Stimulated activated CD4-positive, alpha-beta T cell treated with anti-CD3 and anti-CD28 coated beads, Interleukin-12 subunit alpha, Interleukin-12 subunit beta, amount 100 ng/mL, for 48 hours (primary cell): ENCODE data around the gene ENDOG.
"Not testable (repeated sequence)": the region's sequence is repeated elsewhere in the genome, so short reads cannot be mapped to it uniquely, and the experiment has no call there.

Experiments used
- DNase-seq, 3 donors: peaks; one replicate each; pipeline ENCODE4 v3.0.0-alpha.2; 2020; ENCODE audit warnings: low read depth in 2 of 3, low spot score in 1 of 3

The ENDOG gene

GRCh38 chr9:128828267-128828666 is 10.0 kb downstream of the ENDOG start:
- DNase-seq: no peak

GRCh38 chr9:128828719-128829452 is 10.6 kb downstream of the ENDOG start:
- DNase-seq: no peak

DNA sequence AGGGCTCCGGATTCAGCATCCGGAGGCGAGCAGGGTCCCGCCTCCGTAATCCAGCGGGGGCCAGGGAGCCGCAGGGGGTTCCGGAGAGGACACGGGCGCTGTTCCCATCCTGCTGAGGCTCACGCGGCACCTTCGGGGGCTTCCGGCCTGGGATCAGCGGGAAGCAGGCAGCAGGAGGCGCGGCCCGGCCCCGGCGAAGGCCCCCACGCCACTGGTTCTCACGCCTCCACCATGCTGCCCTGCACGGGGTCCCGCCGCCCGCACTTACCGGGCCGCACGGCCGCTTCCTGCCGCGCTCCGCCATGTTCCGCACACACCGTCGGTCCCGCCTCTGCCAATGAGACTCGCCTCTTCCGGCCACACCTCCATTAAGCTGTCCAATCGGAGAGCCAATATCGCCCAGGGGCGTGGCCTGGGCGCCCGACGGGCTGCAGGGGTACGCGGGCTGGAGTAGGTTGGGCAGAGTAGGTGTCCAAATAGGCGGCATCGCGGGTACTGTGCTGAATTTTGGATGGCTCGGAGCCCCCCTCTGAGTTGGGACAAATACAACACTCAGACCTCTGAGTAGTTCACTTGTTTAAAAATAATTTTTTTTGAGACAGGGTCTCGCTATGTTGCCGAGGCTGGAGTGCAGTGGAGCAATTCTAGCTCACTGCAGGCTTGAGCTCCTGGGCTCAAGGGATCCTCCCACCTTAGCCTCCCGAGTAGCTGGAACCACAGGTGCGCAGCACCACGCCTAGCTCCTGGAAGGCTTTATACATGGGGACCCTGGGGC is 11.4 kb downstream of the ENDOG start, which contains the start of gene SPOUT1:
SPOUT1 (minus strand) TSS at position 318 of the 775 bp plus-strand sequence; CDS start at position 304, 14 bp downstream.
- DNase-seq: peak; percentile 88 to 93 (median 92)

- no peak for DNase-seq
These were observed 15.4 kb downstream of the ENDOG start for GRCh38 chr9:128833696-128834095.

- DNase-seq: no peak
These were observed 17.2 kb downstream of the ENDOG start for GRCh38 chr9:128835246-128836210.

DNA sequence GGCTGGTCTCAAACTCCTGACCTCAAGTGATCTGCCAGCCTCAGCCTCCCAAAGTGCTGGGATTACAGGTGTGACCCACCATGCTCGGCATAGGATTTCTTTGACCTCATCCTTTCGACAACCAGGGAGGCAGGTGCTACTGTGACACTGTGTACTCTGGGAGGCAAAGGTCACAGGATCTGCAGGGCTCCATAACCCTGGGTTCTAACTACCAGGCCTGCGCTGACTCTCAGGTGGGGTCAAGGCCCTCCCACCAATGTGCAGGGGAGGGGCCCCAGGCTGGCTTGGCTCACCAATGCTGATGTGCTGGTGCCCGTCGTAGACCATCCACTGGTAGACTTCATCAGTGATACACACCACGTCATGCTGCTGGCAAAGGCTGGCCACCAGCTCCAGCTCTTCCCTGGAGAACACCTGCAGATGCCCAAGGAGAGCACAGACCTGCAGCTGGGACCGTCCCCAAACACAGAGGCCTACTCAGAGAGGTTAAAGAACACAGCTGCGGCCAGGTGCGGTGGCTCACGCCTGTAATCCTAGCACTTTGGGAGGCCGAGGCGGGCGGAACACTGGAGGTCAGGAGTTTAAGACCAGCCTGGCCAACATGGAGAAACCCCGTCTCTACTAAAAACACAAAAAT is 18.3 kb downstream of the ENDOG start:
- DNase-seq: no peak

- DNase-seq: no peak
These were observed 20.0 kb downstream of the ENDOG start for GRCh38 chr9:128838338-128838737.

DNA sequence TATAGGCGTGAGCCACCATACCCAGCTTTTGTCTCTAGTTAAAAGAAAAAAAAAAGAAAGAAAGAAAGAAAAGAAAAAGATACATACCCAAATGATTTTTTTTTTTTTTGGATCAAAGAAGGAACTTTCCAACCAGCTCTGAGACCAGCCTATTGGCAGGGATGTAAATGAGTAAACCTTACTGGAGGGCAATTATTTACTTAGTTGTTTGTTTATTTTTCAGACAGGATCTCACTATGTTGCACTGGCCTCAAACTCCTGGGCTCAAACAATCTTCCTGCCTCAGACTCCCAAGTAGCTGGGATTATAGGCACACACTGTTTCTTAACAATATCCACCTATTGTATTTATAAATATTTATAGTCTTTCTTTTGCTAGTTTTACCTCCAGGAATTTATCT is 22.2 kb downstream of the ENDOG start:
- DNase-seq: no peak

DNA sequence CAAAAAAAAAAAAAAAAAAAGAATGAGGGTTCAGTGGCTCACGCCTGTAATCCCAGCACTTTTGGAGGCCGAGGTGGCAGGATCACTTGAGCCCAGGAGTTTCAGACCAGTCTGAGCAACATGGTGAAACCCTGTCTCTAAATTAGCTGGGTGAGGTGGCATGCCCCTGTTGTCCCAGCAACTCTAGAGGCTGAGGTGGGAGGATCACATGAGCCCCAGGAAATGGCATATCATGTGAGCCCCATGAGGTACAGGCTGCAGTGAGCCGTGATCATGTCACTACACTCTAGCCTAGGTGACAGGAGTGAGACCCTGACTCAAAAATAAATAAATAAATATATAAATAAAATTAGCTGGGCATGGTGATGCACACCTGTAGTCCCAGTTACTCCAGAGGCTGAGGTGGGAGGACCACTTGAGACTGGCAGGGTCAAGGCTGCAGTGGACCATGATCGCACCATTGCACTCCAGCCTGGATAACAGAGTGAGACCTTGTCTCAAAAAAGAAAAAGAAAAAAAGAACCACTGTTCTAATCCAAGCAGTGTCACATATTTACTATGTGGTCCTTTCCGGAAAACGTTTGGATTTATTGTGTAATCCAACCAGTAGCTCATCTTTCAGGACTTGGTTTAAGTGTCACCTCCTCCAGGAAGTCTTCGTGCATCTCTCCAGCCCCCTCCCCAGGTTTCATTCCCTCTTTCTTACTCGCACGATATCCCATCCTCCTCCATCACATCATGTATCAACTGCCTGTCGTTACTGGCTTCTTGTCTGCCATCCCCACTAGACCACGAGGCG is 23.6 kb downstream of the ENDOG start:
- no peak for DNase-seq

GRCh38 chr9:128843171-128843570 is 24.9 kb downstream of the ENDOG start:
- DNase-seq: not testable (repeated sequence)

DNA sequence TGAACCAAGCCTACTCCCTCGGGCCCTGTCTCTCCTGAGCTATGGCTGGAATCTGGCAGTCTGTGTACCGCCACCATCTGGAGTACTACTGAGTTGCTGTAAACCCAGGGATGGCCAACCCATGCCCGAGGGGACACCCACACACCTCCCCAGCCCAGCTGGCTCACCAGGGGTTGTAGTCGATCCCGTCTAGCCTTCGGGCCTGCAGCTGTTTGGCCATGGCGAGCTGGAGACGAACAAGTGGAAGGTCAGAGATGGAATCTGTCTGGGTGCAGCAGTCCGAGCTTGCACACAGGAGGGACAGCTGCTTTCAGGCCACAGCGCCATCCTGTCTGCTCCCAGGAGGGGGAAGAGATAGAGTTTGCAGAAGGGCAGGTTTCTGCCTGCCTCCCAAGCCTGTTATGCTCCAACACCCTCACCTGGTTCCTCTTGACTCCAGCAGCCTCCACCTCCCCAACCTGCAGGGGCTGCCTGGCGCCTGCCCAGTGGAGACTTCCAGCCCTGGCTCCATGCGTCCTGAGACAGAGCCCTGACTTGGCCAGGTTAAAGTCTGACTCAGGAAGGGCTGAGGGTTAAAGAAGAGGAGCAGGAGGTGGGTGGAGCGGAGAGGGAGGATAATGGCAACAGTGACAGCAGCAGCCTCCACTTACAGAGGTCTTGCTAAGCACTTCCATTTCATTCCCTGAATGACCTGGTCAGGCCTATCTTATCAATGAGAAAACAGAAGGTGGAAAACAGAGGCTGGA is 27.1 kb downstream of the ENDOG start:
- DNase-seq: no peak

GRCh38 chr9:128846680-128847030 is 28.4 kb downstream of the ENDOG start:
- no peak for DNase-seq

DNA sequence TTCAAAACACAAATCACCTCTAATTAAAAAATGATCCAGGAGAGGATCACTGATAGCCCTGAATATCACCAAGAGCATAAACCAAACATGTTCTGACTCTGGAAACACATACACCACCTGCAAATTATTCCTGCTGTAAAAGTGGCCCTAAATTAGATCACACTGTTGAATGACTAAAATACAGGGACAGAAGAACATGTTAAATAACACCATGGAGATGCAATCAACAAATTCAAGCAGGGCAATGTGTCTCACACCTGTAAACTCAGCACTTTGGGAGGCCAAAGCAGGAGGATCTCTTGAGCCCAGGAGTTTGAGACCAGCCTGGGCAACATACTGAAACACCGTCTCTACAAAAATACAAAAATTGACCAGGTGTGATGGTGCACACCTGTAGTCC is 29.5 kb downstream of the ENDOG start:
- DNase-seq: no peak

- not testable (repeated sequence) for DNase-seq
These were observed 32.7 kb downstream of the ENDOG start for GRCh38 chr9:128851024-128851423.

- DNase-seq: peak in 1 of 3 donors; percentile 20
These were observed 33.7 kb downstream of the ENDOG start for GRCh38 chr9:128851779-128852600.

DNA sequence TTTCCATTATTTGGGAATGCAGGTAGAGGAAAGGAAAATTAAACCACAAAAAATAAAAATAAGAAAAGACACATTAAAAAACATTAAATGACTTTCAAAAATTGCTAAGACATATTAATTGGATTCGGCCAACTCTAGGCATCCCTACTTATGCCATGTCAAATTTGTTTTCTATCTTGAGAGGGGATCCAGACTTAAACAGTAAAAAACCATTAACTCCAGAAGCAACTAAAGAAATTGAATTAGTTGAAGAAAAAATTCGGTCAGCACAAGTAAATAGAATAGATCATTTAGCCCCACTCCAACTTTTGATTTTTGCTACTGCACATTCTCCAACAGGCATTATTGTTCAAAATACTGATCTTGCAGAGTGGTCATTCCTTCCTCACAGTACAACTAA is 34.3 kb downstream of the ENDOG start:
- DNase-seq: not testable (repeated sequence)

DNA sequence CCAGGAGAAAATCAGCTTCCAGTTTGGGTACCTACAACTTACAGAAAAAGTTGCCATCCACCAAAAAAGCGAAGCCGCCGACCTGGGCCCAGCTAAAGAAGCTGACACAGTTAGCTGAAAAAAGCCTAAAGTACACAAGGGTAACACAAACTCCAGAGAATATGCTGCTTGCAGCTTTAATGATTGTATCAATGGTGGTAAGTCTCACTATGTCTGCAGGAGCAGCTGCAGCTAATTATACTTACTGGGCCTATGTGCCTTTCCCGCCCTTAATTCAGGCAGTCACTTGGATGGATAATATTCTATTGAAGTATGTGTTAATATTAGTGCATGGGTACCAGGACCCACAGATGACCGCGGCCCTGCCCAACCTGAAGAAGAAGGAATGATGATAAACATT is 36.2 kb downstream of the ENDOG start:
- not testable (repeated sequence) for DNase-seq

DNA sequence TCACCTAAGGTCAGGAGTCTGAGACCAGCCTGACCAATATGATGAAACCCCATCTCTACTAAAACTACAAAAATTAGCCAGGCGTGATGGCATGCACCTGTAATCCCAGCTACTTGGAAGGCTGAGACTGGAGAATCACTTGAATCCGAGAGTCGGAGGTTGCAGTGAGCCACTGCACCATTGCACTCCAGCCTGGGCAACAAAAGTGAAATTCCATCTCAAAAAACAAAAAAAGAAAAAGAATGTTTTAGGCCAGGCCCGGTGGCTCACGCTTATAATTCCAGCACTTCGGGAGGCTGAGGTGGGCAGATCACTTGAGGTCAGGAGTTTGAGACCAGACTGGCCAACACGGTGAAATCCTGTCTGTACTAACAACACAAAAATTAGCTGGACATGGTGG is 40.2 kb downstream of the ENDOG start:
- DNase-seq: not testable (repeated sequence)
